NCI-H1694 treated with DMSO at 0.1 percent for 48 hours (cell line): ENCODE results near the gene SOS1.
"Not testable (repeated sequence)": the region's sequence is repeated elsewhere in the genome, so short reads cannot be mapped to it uniquely, and the experiment has no call there.

ENCODE experiments used
- DNase-seq: peaks from one replicate; lab custom pipeline; 2025; lab: John Stamatoyannopoulos, UW

SOS1 gene

GRCh38 chr2:38968021-38968420 is 152.8 kb downstream of the SOS1 start:
- DNase-seq, result no peak

GRCh38 chr2:38966678-38967077 is 154.2 kb downstream of the SOS1 start:
- no peak for DNase-seq

DNA sequence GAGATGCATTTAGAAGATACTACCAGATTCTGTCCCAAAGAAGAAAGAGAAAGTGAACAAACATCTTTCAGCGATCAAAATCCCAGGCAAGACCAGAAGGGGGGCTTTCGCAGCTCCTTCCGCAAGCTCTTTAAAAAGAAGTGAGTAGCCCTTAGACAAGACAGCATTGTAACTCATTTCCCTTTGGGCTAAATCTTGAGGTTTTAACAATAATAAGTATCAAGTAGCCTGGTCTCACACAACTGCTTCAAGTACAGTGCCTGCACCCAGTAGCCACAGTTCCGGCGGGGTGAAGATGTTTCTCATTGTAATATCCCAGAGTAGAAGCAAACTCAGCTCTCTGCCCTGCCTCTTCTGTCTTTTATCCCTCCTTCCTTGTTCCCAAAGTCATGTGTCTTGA is 154.8 kb downstream of the SOS1 start:
- no peak for DNase-seq

DNA sequence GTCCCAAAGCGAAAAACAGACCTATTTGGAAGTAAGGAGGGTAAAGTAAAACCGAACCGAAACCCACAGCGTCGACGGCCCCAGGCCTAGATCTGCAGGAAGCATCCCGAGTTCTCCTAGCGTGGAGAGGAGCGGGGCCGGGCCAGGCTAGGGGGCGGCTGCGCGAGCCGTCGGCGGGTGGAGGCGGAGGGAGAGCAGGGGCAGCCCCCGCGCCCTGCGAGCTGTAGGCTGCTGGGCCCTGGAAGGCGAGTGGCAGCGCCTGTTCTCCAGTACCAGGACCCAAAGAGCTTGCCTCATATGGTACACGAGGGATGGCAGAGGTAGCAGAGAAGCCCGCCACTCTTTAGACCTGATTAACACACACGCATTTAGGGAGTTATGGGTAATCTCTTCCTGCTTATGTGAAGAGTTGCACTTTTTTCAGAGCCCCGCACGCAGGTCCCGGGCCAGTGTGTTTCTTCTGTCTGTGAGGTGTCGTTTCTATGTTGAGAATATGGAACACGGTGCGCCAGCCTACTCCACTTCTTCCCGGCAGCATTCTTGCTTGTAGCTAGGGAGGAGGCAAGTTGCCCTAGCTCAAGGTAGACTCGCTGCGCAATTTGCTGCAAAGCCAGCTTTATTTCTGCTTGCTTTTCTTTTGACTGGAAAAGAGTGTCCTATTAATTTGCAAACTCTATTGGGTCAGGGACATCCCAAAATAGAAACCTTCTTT is 160.1 kb downstream of the SOS1 start:
- DNase-seq, result no peak

DNA sequence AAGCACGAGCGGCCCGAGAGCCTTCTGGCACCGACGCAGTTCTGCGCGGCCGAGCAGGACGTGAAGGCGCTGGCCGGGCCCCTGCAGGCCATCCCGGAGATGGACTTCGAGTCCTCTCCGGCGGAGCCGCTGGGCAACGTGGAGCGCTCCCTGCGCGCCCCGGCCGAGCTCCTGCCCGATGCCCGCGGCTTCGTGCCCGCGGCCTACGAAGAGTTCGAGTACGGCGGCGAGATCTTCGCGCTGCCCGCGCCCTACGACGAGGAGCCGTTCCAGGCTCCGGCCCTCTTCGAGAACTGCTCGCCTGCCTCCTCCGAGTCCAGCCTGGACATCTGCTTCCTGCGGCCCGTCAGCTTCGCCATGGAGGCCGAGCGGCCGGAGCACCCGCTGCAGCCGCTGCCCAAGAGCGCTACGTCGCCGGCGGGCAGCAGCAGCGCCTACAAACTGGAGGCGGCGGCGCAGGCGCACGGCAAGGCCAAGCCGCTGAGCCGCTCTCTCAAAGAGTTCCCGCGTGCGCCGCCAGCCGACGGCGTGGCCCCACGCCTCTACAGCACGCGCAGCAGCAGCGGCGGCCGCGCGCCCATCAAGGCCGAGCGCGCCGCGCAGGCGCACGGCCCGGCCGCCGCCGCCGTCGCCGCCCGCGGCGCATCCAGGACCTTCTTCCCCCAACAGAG is 160.8 kb downstream of the SOS1 start:
- DNase-seq, result no peak

DNA sequence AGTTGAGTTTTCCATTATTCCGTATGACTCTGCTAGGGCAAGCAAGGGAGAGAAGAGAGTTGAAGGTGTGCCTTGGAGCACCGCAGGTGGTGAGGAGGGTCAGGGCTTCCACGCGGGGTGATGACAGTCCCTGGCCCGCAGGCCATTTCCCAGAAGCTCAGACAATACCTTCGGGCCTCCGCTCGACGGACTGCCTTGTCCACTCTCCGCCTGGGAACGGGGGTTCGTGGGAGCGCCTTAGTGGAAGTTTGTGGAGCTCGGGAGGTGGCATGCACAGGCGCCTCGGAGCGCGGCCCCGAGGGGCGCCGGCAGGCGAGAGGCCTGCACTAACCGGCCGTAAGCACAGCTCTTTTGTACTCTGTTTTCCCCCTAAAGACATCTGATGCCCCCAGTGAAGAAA is 161.4 kb downstream of the SOS1 start:
- DNase-seq, result no peak

- no peak for DNase-seq
These were observed 162.9 kb downstream of the SOS1 start for GRCh38 chr2:38957972-38958371.

DNA sequence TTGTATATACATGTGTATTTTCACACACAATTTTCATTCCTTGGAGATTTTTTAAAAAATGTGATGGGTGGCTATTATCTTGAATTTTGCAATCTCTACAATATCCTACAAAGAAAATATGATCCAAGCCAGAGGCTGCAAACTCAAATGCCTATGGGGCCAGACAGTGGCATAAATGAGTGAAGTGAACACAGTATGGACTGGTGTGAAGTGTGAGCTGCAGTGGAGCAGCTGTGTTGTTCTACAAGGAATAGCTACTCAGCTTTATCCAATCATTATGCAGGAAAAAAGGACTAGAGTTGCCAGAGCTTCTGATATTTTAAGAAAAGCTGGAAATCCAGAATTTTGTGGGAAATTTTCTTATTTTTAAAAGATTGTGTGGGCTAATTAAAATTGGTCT is 169.1 kb downstream of the SOS1 start:
- no peak for DNase-seq

DNA sequence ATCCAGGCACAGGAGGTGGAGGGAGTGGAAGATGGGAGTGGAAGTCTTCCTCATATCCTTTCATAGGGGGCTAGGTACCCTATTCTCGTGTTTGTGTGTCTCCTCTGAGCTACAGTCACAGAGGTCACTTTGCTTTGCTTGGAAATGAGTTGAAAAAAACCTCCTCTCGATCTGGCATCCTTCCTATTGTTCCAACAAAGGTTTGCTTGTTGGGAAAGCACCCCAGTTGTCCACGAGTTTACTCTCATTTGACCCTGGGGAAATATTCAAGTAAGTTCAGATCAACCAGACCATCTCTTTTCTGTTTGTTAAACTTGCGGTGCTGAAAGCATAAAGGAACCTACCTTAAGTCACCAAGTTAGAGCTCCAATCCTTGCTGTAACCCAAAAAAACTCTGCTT is 171.9 kb downstream of the SOS1 start:
- DNase-seq, result no peak

DNA sequence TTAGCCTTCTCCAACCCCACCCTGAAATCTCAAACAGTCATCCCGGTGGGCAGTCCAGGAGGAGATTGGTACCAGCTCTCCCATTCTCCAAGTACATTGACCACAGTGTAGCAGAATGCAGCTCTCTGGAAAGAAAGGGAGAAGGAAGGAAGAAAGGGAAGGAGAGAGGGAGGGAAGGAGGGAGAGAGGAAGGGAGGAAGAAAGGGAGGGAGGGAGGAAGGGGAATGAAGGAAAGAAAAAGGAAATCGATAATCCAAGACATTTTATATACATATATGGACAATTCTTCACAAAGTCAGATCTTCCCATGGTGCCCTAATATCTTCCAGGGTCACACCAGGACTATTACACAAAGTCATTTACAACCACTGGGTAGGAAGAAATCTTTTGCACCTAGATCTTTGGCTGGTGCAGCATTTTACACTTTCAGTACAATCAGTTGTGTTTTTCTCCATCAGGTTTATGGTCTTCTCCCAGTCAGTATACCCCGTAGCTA is 172.4 kb downstream of the SOS1 start:
- DNase-seq, result no peak

DNA sequence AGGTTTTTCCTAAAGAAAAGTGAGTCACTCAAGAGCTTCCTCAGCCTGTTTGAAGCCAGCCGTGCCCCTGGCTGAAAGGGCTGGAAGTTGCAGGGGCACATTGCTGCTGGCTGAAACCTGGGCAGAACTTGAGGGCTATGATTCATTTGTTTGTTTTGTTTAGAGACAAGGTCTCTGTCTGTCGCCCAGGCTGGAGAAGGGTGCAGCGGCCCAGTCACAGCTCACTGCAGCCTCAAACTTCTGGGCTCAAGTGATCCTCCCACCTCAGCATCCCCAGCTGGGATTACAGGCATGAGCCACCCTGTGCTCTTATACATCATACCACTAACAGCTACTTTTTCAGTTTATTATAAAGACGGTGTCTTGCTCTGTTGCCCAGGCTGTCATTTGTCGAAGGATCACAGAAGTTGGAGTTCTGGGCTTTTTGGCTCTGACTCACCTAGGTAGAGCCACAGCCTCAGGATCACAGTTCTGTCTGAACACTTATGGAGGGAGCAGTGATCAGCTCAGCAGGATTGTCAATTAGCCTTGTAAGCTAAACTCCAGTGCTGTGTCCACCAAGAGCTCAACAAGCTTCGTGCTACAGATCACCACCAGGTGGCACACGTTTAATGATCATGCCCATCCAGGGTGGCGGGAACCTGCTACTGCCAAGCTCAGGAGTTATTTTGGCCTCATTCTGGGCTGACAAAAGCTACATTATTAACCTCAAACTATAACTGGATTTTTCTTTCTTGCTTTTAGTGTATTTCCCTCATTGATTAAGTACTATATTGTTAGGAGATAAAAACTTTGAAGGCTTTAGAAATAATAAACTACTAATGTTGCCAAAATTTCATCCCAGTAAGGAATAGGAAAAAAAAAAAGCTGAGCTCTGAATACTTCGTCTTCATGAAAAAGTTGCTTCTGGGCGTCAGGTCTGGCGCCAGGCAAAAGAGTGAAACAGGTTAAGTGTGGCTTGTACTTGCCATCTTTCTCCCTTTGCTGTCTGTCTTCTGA is 173.3 kb downstream of the SOS1 start:
- DNase-seq, result peak; percentile 77

GRCh38 chr2:38945911-38946310 is 174.9 kb downstream of the SOS1 start:
- DNase-seq, result no peak

- no peak for DNase-seq
These were observed 175.5 kb downstream of the SOS1 start for GRCh38 chr2:38945372-38945771.

- no peak for DNase-seq
These were observed 177.1 kb downstream of the SOS1 start for GRCh38 chr2:38943784-38944183.

GRCh38 chr2:38940746-38941145 is 180.1 kb downstream of the SOS1 start:
- no peak for DNase-seq

DNA sequence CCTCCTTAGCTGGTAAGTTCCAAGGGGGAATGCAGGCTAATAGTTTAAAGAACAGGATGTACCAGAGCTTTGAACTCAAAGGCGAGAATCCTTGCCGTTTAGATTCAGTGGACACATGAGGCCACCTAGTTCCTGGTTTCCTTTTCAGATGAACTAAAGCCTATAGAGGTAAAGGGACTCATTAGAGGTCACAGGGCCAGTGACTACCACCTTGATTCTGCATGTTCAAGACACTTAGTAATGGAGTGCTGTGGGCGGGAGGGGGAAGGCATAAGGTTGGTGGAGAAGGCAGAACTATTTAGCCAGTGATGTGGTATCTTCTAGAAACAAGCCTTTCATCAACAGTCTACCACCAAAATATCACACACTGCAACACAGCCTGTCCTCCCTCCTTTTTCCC is 183.3 kb downstream of the SOS1 start:
- DNase-seq, result no peak

- not testable (repeated sequence) for DNase-seq
These were observed 184.3 kb downstream of the SOS1 start for GRCh38 chr2:38936516-38936915.

GRCh38 chr2:38935568-38936172 is 185.2 kb downstream of the SOS1 start:
- no peak for DNase-seq

GRCh38 chr2:38934742-38935141 is 186.1 kb downstream of the SOS1 start:
- no peak for DNase-seq

DNA sequence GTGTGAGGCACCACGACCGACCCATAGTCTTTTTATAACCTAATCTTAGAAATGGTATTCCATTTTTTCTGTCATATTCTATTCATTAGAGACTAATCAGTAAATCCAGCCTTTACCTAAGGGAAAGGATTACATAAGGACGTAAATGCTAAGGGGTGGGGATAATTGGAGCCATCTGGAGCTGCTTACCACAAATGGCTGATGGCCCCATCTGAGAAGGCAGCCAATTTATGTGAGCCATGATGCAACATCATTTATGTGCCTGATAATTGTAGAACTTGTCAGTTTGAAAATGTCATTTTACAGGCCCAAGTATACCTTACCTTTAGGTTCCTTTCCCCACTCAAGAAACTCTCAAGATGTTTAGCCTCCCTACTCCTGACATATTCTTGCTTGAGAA is 187.2 kb downstream of the SOS1 start:
- peak; percentile 41 for DNase-seq

DNA sequence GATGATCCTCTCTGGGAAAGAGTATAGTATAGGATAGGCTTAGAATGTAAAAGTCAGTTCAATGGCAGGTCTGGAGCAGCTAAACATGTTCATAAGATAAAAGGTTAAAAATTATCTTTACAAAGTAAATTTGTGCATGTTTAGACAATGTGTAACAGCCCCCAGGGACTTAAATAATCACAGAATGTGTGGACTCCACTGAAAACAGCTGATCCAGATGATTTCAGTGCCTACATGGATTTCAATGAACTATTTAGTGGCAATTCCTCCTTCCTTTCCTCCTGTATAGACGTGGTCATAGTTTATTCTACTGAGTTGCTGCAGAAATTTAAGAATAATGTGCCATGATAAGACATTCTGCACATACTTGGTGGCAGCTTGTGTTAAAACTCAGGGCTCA is 188.3 kb downstream of the SOS1 start:
- DNase-seq, result no peak
